Body of pancreas (tissue), 4 donors: ENCODE data around the gene CTSS. TPM values are rescaled to one million over a fixed set of nuclear protein-coding genes. Genes with fewer than 3 reads are reported as not detected.

Source experiments
- ATAC-seq: fragments of 150-250 bp; one replicate; pipeline ENCODE4 v1.9.1; 2016
- DNase-seq, 4 donors: peaks; one replicate each; pipeline ENCODE4 v3.0.0-alpha.2; 2019
- H3K27ac ChIP-seq, 4 donors: fragments of 200-600 bp; sonication (generic); 1 replicate in 3 of 4; 2 replicates in 1 of 4; pipeline versions ENCODE4 v1.5.1 to v1.6.1; 2016 to 2019; ENCODE audit warnings: mild to moderate bottlenecking in 1 of 4, mixed read lengths in 1 of 4, moderate library complexity in 1 of 4
- H3K27me3 ChIP-seq, 2 donors: fragments of 200-600 bp; sonication (generic); one replicate each; pipeline ENCODE4 v1.6.0; 2016; ENCODE audit warnings: mild to moderate bottlenecking in 1 of 2
- H3K36me3 ChIP-seq, 2 donors: fragments of 200-600 bp; sonication (generic); replicated peaks in 1 of 2; 2 replicates each; pipeline ENCODE4 v1.5.1; 2016; ENCODE audit warnings: low read depth in 2 of 2; ENCODE audit not compliant: insufficient read depth in 1 of 2
- H3K4me1 ChIP-seq: fragments of 200-600 bp; sonication (generic); one replicate; pipeline ENCODE4 v1.6.0; 2016
- H3K4me3 ChIP-seq, 2 donors: fragments of 200-600 bp; sonication (generic); 1 replicate in 1 of 2; 2 replicates in 1 of 2; pipeline ENCODE4 v1.5.1; 2016 to 2019
- H3K9me3 ChIP-seq, 3 donors: fragments of 200-600 bp; sonication (generic); 1 replicate in 2 of 3; 2 replicates in 1 of 3; pipeline ENCODE4 v1.5.1; 2016
- POLR2A ChIP-seq, 3 donors: fragments of 450-650 bp; IDR thresholded peaks; one replicate each; pipeline ENCODE4 v1.6.1; 2016; ENCODE audit warnings: antibody characterized with exemption in 3 of 3, mild to moderate bottlenecking in 2 of 3
- WGBS, 2 donors: methylation state at CpG; one replicate each; pipeline ENCODE4 v1.1.5; 2017; 5-methylcytosine and 5-hydroxymethylcytosine counted together
- intact Hi-C: fragments of 100-400 bp; cut with DNase I; formaldehyde crosslinking; loops from one replicate; pipeline ENCODE4 v1.15.1; 2023
- total RNA-seq, 2 donors: library from RNA; depleted of rRNA; stranded (reverse); fragments of >200 nt; gene quantifications; one replicate each; pipeline ENCODE4 v1.1.0, GENCODE V29; 2016
- TF ChIP-seq, protein P1 (sequence below), 7 experiments: fragments of 450-650 bp in 4 of 7; fragments of 200-600 bp in 3 of 7; sonication (generic) in 3 of 7; IDR thresholded peaks; one replicate each; pipeline ENCODE4 v1.5.1; 2016 to 2019; ENCODE audit warnings: antibody characterized with exemption in 7 of 7

The CTSS gene
- total RNA-seq, 2 donors from 2014 or later: 3.6 to 30.6 TPM

DNA sequence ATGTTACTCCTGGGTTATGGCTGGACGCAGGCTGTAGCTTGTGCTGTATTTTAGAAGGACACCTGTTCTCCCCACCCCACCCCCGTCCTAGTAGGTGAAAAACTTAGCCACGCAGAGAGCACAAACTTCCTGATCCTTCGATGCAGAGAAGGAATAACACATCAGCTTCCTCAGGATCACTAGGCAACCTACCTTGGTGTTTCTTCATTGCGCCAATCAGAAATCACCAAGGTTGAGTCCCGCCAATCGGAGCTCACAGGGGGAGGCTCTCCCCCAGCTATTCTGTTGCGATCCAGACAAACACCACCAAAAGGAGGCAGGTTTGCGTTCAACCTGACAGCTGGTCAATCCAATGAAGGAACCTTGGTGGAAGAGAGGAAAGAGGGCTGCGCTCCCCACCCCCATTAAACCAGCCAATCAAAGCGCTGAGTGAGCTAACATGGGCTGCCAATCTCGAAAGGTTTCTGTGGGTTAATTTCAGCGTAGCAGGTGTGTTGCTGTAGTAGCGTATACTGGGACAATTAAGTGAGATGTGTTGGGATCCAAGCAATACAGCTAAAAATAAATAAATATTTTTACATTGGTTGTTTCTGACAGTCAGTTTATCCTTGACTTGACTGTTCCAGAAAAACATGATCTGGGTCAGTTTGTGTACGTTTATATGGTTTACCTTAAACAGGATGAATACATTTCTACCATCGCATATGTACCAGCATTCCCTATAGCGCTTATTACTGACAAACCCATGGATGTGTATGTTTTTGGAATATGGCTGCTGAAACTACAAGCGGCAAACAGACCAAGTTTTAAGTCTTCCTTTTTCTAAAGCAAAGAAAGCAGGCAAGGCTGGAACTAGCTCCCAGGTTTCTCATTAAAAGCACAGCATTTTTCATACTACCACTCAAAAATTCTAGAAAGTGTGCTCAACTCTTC is 68.3 kb downstream of the CTSS start, which contains the start of gene GOLPH3L:
TSS of gene GOLPH3L (minus strand) at position 160 of the 933 bp plus-strand sequence. CDS start 2,316 bp downstream, outside the sequence.
- DNase-seq: peak; percentile 95 to 99 (median 96)
- no peaks in the 10 kb centered on the region for H3K9me3 ChIP-seq
- no peaks in the 10 kb centered on the region for H3K27me3 ChIP-seq
- peak within 1 kb of the TSS; percentile 2 to 43 for H3K4me3 ChIP-seq
- WGBS, 2 donors: 1% methylated on average over 18 of the region's 18 CpGs
- peak within 1 kb of the TSS; percentile 74 to 92 (median 80) for H3K27ac ChIP-seq
- H3K4me1 ChIP-seq: peaks cover 21% of the 10 kb centered on the region
- TF ChIP-seq POLR2A (IDR thresholded peaks at IDR 0.05): peak; percentile 53 to 95 (median 94)
- TF ChIP-seq, protein P1, sequence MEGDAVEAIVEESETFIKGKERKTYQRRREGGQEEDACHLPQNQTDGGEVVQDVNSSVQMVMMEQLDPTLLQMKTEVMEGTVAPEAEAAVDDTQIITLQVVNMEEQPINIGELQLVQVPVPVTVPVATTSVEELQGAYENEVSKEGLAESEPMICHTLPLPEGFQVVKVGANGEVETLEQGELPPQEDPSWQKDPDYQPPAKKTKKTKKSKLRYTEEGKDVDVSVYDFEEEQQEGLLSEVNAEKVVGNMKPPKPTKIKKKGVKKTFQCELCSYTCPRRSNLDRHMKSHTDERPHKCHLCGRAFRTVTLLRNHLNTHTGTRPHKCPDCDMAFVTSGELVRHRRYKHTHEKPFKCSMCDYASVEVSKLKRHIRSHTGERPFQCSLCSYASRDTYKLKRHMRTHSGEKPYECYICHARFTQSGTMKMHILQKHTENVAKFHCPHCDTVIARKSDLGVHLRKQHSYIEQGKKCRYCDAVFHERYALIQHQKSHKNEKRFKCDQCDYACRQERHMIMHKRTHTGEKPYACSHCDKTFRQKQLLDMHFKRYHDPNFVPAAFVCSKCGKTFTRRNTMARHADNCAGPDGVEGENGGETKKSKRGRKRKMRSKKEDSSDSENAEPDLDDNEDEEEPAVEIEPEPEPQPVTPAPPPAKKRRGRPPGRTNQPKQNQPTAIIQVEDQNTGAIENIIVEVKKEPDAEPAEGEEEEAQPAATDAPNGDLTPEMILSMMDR (IDR thresholded peaks at IDR 0.05): peak in 3 of 7 experiments; percentile 8 to 32 (median 23)
- peaks cover 3 to 8% of the 10 kb centered on the region in 2 donors for H3K36me3 ChIP-seq
- peak; percentile 100 for ATAC-seq
- intact Hi-C loops: no loop called here

DNA sequence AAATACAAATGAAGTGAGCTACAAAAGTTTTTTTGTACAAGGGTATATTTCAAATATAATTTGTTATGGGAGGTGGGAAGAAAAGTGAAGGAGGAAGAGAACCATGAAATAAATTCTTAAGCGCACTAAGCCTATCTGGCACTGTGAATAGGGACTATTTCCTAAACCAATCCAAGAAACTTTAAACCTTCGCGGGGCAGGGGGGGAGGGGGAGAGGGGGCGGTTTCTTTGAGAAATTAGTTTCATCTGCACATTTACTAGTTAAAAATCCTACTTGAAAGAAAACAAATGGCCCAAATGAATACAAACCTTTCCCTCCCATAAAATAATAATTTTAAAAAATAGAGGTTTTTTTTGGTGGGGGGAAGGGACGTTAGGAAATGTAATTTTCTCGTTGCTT is 69.0 kb downstream of the CTSS start:
- H3K36me3 ChIP-seq: peaks cover 3 to 8% of the 10 kb centered on the region in 2 donors
- peak overlapping the region; percentile 59 to 92 (median 80) for H3K27ac ChIP-seq
- peak overlapping the region; percentile 2 to 43 for H3K4me3 ChIP-seq
- TF ChIP-seq, protein P1 (IDR thresholded peaks at IDR 0.05): no peak
- TF ChIP-seq POLR2A (IDR thresholded peaks at IDR 0.05): no peak
- no peaks in the 10 kb centered on the region for H3K9me3 ChIP-seq
- peaks cover 23% of the 10 kb centered on the region for H3K4me1 ChIP-seq
- intact Hi-C loops: no loop called here
- peak; percentile 26 for ATAC-seq
- H3K27me3 ChIP-seq: no peaks in the 10 kb centered on the region
- 1 to 3% methylated on average over 6 of the region's 6 CpGs for WGBS, 2 donors
- no peak for DNase-seq

DNA sequence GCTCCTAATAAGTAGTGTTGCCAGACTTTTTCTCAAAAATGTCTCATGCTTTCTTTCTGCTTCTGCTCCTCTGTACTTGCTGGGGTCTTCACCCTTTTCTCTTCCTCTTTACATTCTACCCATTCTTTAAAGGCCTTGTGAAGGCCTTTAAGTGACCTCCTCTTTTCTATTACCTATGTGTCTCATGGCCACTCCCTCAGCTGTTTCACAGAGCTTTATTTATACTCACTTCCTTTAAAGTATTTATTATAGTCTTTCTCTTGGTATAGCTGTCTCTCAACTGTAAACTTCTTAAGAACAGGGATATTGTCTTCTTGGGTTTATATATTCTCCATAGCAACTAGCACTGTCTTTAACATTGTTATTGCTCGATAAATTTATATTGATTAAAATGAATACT is 69.4 kb downstream of the CTSS start:
- ATAC-seq: no peak
- H3K9me3 ChIP-seq: no peaks in the 10 kb centered on the region
- TF ChIP-seq, protein P1 (IDR thresholded peaks at IDR 0.05): no peak
- TF ChIP-seq POLR2A (IDR thresholded peaks at IDR 0.05): no peak
- H3K36me3 ChIP-seq: peaks cover 3 to 8% of the 10 kb centered on the region in 2 donors
- H3K4me1 ChIP-seq: peaks cover 23% of the 10 kb centered on the region
- intact Hi-C loops: no loop called here
- no peaks in the 10 kb centered on the region for H3K27me3 ChIP-seq
- 2 to 7% methylated on average over 1 of the region's 1 CpG for WGBS, 2 donors
- H3K27ac ChIP-seq: peak overlapping the region in 3 of 4 donors; percentile 59 to 92 (median 77)
- DNase-seq: no peak
- H3K4me3 ChIP-seq: peak overlapping the region; percentile 2 to 12

DNA sequence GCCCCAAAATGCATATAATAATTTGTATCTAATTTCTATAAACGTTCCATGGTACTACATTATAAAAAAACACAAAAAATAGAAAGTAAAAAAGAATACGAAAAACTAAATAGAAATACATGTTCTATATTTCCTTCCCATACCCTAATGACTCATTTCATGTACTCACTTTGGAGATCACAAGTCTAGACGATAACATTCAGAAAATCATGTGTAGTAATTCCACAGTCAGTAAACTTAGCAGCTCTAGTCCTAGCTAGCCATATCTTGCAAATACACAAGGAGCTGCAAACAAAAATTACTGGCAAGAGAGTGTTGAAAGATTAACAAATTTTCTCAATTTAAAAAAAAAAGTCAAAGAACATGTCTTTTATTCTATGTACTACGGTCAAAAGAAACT is 70.0 kb downstream of the CTSS start:
- Histone ChIP-seq H3K9me3 (no peaks in the 10 kb centered on the region), H3K4me1 (peaks cover 23% of the 10 kb centered on the region), H3K27me3 (no peaks in the 10 kb centered on the region), H3K4me3 (no peak overlapping the region), H3K36me3 (peaks cover 3 to 8% of the 10 kb centered on the region in 2 donors), H3K27ac (peak overlapping the region in 1 of 4 donors; percentile 92)
- intact Hi-C loops: no loop called here
- no peak for TF ChIP-seq POLR2A (IDR thresholded peaks at IDR 0.05)
- TF ChIP-seq, protein P1 (IDR thresholded peaks at IDR 0.05): no peak
- no peak for DNase-seq
- ATAC-seq: no peak
- 28 to 41% methylated on average over 4 of the region's 4 CpGs for WGBS, 2 donors
